ENCODE data around the gene PTPRE. TPM values are rescaled to one million over a fixed set of nuclear protein-coding genes. Genes with fewer than 3 reads are reported as not detected.

The PTPRE gene
- total RNA-seq, 4 donors from 2014 or later: 10.2 to 46.8 (median 28.8) TPM

DNA sequence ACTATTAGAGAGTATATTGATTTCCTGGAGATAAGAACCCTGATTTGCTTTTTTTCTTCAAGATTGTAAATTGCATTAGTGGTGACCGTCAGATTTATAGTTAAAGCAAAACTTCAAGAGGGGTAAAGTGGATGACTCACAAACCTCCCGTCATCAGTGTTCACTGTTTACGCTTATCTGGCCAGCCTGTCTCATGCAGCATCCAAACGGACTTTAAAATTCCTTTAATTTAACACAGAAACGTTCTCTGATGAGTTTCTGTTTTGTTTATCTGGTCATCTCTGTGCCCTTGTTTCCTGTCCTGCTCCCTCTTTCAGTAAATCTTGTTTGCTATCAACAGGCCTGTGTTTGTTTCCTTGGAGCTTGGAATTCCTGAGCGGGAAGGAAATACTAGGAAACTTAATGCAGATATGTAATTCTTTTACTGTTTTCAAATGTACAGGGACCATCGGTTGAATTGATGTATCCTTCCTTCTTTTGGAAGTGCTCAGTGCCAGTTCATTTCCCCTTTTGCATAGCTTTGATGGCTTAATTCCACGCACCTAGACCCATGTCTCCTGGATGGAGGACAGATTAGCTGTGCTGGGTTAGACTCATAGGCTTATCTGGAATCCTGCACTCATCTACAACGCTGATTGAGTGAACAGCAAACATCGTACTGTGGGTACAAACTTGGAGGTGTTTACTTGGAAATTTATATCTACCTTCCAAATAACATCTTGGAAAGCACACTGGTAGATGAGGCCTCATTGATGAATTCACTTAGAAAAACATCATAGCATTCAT, 21.3 kb downstream of the PTPRE start:
- Histone ChIP-seq H3K27me3 (no peaks in the 10 kb centered on the region), H3K27ac (no peak overlapping the region), H3K36me3 (no peaks in the 10 kb centered on the region), H3K4me3 (no peak overlapping the region), H3K9me3 (no peaks in the 10 kb centered on the region), H3K4me1 (no peaks in the 10 kb centered on the region)
- WGBS: 66% methylated on average over 10 of the region's 10 CpGs
- TF ChIP-seq POLR2AphosphoS5 (IDR thresholded peaks at IDR 0.05) (no peak), EP300 (IDR thresholded peaks at IDR 0.05) (no peak), POLR2A (IDR thresholded peaks at IDR 0.05) (no peak)
- TF ChIP-seq, protein P1, sequence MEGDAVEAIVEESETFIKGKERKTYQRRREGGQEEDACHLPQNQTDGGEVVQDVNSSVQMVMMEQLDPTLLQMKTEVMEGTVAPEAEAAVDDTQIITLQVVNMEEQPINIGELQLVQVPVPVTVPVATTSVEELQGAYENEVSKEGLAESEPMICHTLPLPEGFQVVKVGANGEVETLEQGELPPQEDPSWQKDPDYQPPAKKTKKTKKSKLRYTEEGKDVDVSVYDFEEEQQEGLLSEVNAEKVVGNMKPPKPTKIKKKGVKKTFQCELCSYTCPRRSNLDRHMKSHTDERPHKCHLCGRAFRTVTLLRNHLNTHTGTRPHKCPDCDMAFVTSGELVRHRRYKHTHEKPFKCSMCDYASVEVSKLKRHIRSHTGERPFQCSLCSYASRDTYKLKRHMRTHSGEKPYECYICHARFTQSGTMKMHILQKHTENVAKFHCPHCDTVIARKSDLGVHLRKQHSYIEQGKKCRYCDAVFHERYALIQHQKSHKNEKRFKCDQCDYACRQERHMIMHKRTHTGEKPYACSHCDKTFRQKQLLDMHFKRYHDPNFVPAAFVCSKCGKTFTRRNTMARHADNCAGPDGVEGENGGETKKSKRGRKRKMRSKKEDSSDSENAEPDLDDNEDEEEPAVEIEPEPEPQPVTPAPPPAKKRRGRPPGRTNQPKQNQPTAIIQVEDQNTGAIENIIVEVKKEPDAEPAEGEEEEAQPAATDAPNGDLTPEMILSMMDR (IDR thresholded peaks at IDR 0.05): no peak
- DNase-seq (ENCODE audit: low spot score in 2 of 2): no peak

DNA sequence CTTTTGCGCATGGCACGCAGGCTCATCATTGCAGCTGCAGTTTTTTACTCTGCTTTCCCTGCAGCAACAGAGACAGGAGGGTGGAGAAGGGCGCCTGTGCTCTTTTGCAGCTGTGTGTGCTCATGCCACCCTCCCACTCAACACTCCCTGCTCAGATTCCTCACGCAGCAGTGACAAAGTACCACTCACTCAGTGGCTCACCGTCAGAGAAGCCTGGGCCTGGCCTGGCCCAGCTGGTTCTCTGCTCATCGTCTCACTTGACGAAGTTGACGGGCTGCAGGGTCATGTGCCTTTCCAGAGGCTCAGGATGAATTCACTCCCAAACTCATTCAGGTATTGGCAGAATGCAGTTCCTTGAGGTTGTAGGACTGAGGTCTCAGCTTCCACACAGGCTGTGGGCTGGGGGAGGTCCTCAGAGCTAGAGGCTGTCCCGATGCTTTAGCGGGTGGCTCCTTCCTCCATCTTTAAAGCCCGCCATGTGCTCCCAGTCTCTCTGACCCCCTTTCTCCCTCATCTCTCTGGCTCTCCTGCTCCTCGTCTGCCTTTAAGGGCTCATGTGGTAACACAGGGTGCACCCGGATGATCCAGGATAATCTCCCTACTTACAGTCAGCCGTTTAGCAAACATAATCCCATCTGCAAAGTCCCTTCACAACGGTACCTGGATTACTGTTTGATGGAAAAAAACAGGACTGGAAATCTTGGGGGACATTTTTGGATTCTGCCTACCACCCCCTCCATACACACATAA, 25.8 kb downstream of the PTPRE start:
- H3K27me3 ChIP-seq: no peaks in the 10 kb centered on the region
- WGBS: 95% methylated on average over 13 of the region's 15 CpGs
- no peaks in the 10 kb centered on the region for H3K4me1 ChIP-seq
- no peak for TF ChIP-seq POLR2A (IDR thresholded peaks at IDR 0.05)
- TF ChIP-seq EP300 (IDR thresholded peaks at IDR 0.05): no peak
- TF ChIP-seq, protein P1 (IDR thresholded peaks at IDR 0.05): no peak
- TF ChIP-seq POLR2AphosphoS5 (IDR thresholded peaks at IDR 0.05): no peak
- no peaks in the 10 kb centered on the region for H3K9me3 ChIP-seq
- no peaks in the 10 kb centered on the region for H3K36me3 ChIP-seq
- H3K4me3 ChIP-seq: no peak overlapping the region
- H3K27ac ChIP-seq: no peak overlapping the region
- DNase-seq (ENCODE audit: low spot score in 2 of 2): no peak

DNA sequence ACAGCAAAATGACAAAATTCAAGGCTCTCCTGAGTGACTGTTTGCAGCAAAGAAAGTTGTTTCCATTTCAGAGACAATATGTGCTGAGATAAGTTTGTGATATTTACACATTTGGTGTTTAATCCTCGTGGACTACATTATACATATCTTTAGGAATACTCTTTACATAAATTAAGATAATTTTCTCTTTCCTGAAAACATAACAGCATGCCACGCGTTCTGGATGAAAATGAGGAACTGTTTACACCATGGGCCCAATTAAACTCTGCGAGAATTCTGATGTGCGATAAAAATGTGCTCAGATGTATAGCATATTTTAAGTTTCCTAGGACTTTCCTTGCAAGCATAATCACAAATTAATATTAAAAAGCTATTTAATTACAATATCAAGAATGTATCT, 26.4 kb downstream of the PTPRE start:
- H3K9me3 ChIP-seq: no peaks in the 10 kb centered on the region
- no peaks in the 10 kb centered on the region for H3K36me3 ChIP-seq
- no peak overlapping the region for H3K27ac ChIP-seq
- TF ChIP-seq, protein P1 (IDR thresholded peaks at IDR 0.05): no peak
- TF ChIP-seq POLR2A (IDR thresholded peaks at IDR 0.05): no peak
- no peak for TF ChIP-seq POLR2AphosphoS5 (IDR thresholded peaks at IDR 0.05)
- no peak for TF ChIP-seq EP300 (IDR thresholded peaks at IDR 0.05)
- no peak for DNase-seq (ENCODE audit: low spot score in 2 of 2)
- no peak overlapping the region for H3K4me3 ChIP-seq
- H3K4me1 ChIP-seq: no peaks in the 10 kb centered on the region
- WGBS: 89% methylated on average over 5 of the region's 5 CpGs
- no peaks in the 10 kb centered on the region for H3K27me3 ChIP-seq

DNA sequence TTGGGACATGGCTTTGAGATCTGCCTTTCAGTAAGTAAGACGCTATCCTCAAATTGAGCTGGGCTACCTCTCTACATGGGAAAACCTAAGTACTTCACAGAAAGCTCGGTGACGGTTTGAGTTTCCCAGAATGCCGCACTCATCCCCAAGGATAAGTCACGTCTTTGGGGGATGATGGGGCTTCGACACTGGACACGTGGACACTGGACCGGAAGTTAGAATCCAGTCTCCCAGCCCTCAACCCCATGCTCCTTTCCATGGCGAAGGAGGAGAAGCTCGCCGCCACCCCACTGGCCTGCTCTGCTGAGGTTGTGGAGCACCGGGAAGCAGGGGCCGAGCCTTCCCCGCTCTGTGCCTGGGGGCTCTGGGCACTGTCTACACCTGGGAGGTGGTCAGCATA, 27.5 kb downstream of the PTPRE start:
- TF ChIP-seq POLR2AphosphoS5 (IDR thresholded peaks at IDR 0.05) (no peak), POLR2A (IDR thresholded peaks at IDR 0.05) (no peak), EP300 (IDR thresholded peaks at IDR 0.05) (no peak)
- TF ChIP-seq, protein P1 (IDR thresholded peaks at IDR 0.05): no peak
- Histone ChIP-seq H3K27me3 (no peaks in the 10 kb centered on the region), H3K36me3 (no peaks in the 10 kb centered on the region), H3K4me3 (no peak overlapping the region), H3K9me3 (no peaks in the 10 kb centered on the region), H3K27ac (no peak overlapping the region), H3K4me1 (no peaks in the 10 kb centered on the region)
- 98% methylated on average over 14 of the region's 14 CpGs for WGBS
- DNase-seq (ENCODE audit: low spot score in 2 of 2): no peak

DNA sequence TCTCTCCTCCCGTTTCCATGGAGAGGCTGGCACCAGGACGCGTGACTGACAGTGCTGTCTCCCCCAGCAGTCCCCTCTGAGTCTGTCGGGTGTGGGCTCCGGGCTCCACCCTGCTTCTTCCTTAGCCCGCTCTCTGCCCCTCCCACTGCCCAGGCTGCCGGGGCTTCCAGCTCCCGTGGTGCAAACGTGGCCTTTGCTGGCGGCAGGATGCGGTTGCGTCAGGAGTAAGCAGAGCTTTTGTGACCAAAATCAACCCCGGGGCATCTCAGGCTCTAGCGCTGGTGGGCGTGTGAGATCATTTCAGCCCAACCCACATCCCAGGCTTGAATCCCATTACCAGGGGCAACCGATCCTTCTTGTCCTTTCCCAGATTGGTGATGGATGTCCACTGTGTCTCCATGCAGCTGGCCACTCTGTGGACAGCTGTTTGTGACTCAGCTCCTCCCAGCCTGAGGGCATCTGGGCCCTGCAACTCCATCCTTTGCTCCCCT, 28.2 kb downstream of the PTPRE start:
- Histone ChIP-seq H3K27me3 (no peaks in the 10 kb centered on the region), H3K36me3 (no peaks in the 10 kb centered on the region), H3K4me3 (no peak overlapping the region), H3K9me3 (no peaks in the 10 kb centered on the region), H3K4me1 (no peaks in the 10 kb centered on the region), H3K27ac (no peak overlapping the region)
- no peak for DNase-seq (ENCODE audit: low spot score in 2 of 2)
- TF ChIP-seq POLR2AphosphoS5 (IDR thresholded peaks at IDR 0.05) (no peak), POLR2A (IDR thresholded peaks at IDR 0.05) (no peak), EP300 (IDR thresholded peaks at IDR 0.05) (no peak)
- TF ChIP-seq, protein P1 (IDR thresholded peaks at IDR 0.05): no peak
- WGBS: 71% methylated on average over 4 of the region's 16 CpGs
